Upper lobe of left lung (tissue), 6 donors: ENCODE results near the gene TMEM135. TPM values are rescaled to one million over a fixed set of nuclear protein-coding genes. Genes with fewer than 3 reads are reported as not detected.

Source experiments
- ATAC-seq, 2 donors: fragments of 200-7000 bp; cut with Tn5 transposase; one replicate each; pipeline ENCODE4 v1.9.1; 2022; ENCODE audit warnings: mild to moderate bottlenecking in 2 of 2, moderate library complexity in 2 of 2; ENCODE audit not compliant: low FRiP score in 2 of 2
- DNase-seq, 2 donors: peaks; one replicate each; pipeline ENCODE4 v3.0.0-alpha.2; 2019 to 2020
- H3K27ac ChIP-seq, 4 donors: fragments of 200-600 bp; sonication (generic); one replicate each; pipeline ENCODE4 v1.5.1; 2016 to 2019
- H3K27me3 ChIP-seq, 4 donors: fragments of 200-600 bp; sonication (generic); one replicate each; pipeline ENCODE4 v1.5.1; 2017 to 2019
- H3K36me3 ChIP-seq, 4 donors: fragments of 200-600 bp; sonication (generic); one replicate each; pipeline ENCODE4 v1.5.1; 2016 to 2019
- H3K4me1 ChIP-seq, 4 donors: fragments of 200-600 bp; sonication (generic); one replicate each; pipeline ENCODE4 v1.5.1; 2018 to 2019
- H3K4me3 ChIP-seq, 4 donors: fragments of 200-600 bp; sonication (generic); one replicate each; pipeline ENCODE4 v1.5.1; 2017 to 2019; ENCODE audit warnings: mild to moderate bottlenecking in 2 of 4, moderate library complexity in 1 of 4
- H3K9me3 ChIP-seq, 4 donors: fragments of 200-600 bp; sonication (generic); one replicate each; pipeline ENCODE4 v1.5.1; 2018 to 2019
- CTCF ChIP-seq, 6 experiments: fragments of 450-650 bp in 4 of 6; fragments of 200-600 bp in 2 of 6; sonication (generic) in 2 of 6; IDR thresholded peaks; one replicate each; pipeline ENCODE4 v1.5.1; 2016 to 2019; ENCODE audit warnings: antibody characterized with exemption in 6 of 6
- EP300 ChIP-seq, 4 donors: sonication (generic); formaldehyde crosslinking; IDR thresholded peaks; one replicate each; pipeline ENCODE4 v1.5.1; 2017; ENCODE audit warnings: antibody characterized with exemption in 4 of 4, control low read depth in 2 of 4
- POLR2A ChIP-seq, 4 donors: fragments of 450-650 bp; IDR thresholded peaks; one replicate each; pipeline ENCODE4 v1.5.1; 2016 to 2017; ENCODE audit warnings: antibody characterized with exemption in 4 of 4, mild to moderate bottlenecking in 2 of 4
- POLR2AphosphoS5 ChIP-seq, 2 donors: sonication (generic); formaldehyde crosslinking; IDR thresholded peaks; one replicate each; pipeline ENCODE4 v1.5.1; 2017; ENCODE audit warnings: antibody characterized with exemption in 2 of 2
- WGBS, 2 donors: methylation state at CpG; one replicate each; pipeline ENCODE4 v1.1.5; 2017 to 2018; 5-methylcytosine and 5-hydroxymethylcytosine counted together
- total RNA-seq, 6 donors: library from RNA; depleted of rRNA in 4 of 6; stranded (reverse); fragments of >200 nt in 4 of 6; gene quantifications; one replicate each; pipeline versions ENCODE4 v1.1.0 to v1.2.1, GENCODE V29; 2016 to 2021
- donor health status: DM: no; HTN: no; CAD: no; lungs with moderate emphysema.
- donor health status: DM: no; HTN: yes; CAD: no; lungs with severe emphysema.

The TMEM135 gene
- total RNA-seq, 6 donors from 2014 or later, result 12.6 to 33.5 (median 19.1) TPM

GRCh38 chr11:87304412-87304811 lies 266.7 kb downstream of the TMEM135 start:
- ATAC-seq (no peak), DNase-seq (no peak)
- Histone ChIP-seq H3K4me1 (peaks cover 6 to 10% (median 10%) of the 10 kb centered on the region in 4 donors), H3K9me3 (no peaks in the 10 kb centered on the region), H3K36me3 (no peaks in the 10 kb centered on the region), H3K27ac (no peak overlapping the region), H3K27me3 (no peaks in the 10 kb centered on the region), H3K4me3 (no peak overlapping the region)
- 71 to 79% methylated on average over 1 of the region's 1 CpG for WGBS, 2 donors
- TF ChIP-seq CTCF (IDR thresholded peaks at IDR 0.05) (no peak), POLR2A (IDR thresholded peaks at IDR 0.05) (no peak), POLR2AphosphoS5 (IDR thresholded peaks at IDR 0.05) (no peak), EP300 (IDR thresholded peaks at IDR 0.05) (no peak)

GRCh38 chr11:87306262-87306851 lies 268.6 kb downstream of the TMEM135 start:
- H3K27me3 ChIP-seq, result no peaks in the 10 kb centered on the region
- WGBS, 2 donors, result 86 to 96% methylated on average over 1 of the region's 1 CpG

GRCh38 chr11:87307101-87307500 lies 269.4 kb downstream of the TMEM135 start:
- WGBS, 2 donors, result 42 to 67% methylated on average over 1 of the region's 1 CpG

More at GRCh38 chr11:87306262-87306851, 268.6 kb downstream of the TMEM135 start:
- peaks cover 4 to 10% (median 8%) of the 10 kb centered on the region in 4 donors for H3K4me1 ChIP-seq
- H3K4me3 ChIP-seq, result no peak overlapping the region
- H3K9me3 ChIP-seq, result no peaks in the 10 kb centered on the region
- TF ChIP-seq POLR2AphosphoS5 (IDR thresholded peaks at IDR 0.05) (no peak), POLR2A (IDR thresholded peaks at IDR 0.05) (no peak), EP300 (IDR thresholded peaks at IDR 0.05) (no peak), CTCF (IDR thresholded peaks at IDR 0.05) (no peak)
- peaks cover 0 to 7% (median 1%) of the 10 kb centered on the region in 4 donors for H3K36me3 ChIP-seq
- H3K27ac ChIP-seq, result no peak overlapping the region
- ATAC-seq, result no peak
- DNase-seq, result no peak

GRCh38 chr11:87315229-87315628 lies 277.5 kb downstream of the TMEM135 start:
- Histone ChIP-seq H3K9me3 (no peaks in the 10 kb centered on the region), H3K4me3 (no peak overlapping the region), H3K27me3 (no peaks in the 10 kb centered on the region), H3K36me3 (peaks cover 0 to 7% (median 3%) of the 10 kb centered on the region in 4 donors), H3K27ac (no peak overlapping the region), H3K4me1 (no peaks in the 10 kb centered on the region)
- 96 to 97% methylated on average over 2 of the region's 2 CpGs for WGBS, 2 donors
- ATAC-seq (no peak), DNase-seq (no peak)
- TF ChIP-seq POLR2AphosphoS5 (IDR thresholded peaks at IDR 0.05) (no peak), CTCF (IDR thresholded peaks at IDR 0.05) (no peak), POLR2A (IDR thresholded peaks at IDR 0.05) (no peak), EP300 (IDR thresholded peaks at IDR 0.05) (no peak)

More at GRCh38 chr11:87307101-87307500, 269.4 kb downstream of the TMEM135 start:
- DNase-seq (no peak), ATAC-seq (peak in 1 of 2 donors; percentile 46)
- Histone ChIP-seq H3K9me3 (no peaks in the 10 kb centered on the region), H3K27me3 (no peaks in the 10 kb centered on the region), H3K4me1 (peaks cover 4 to 10% (median 7%) of the 10 kb centered on the region in 4 donors), H3K4me3 (no peak overlapping the region), H3K36me3 (peaks cover 0 to 7% (median 1%) of the 10 kb centered on the region in 4 donors), H3K27ac (no peak overlapping the region)
- TF ChIP-seq POLR2A (IDR thresholded peaks at IDR 0.05) (no peak), CTCF (IDR thresholded peaks at IDR 0.05) (no peak), POLR2AphosphoS5 (IDR thresholded peaks at IDR 0.05) (no peak), EP300 (IDR thresholded peaks at IDR 0.05) (no peak)

GRCh38 chr11:87316491-87316890 lies 278.8 kb downstream of the TMEM135 start:
- ATAC-seq, result no peak
- TF ChIP-seq CTCF (IDR thresholded peaks at IDR 0.05), result no peak
- no peak for TF ChIP-seq POLR2A (IDR thresholded peaks at IDR 0.05)
- no peak for TF ChIP-seq POLR2AphosphoS5 (IDR thresholded peaks at IDR 0.05)
- no peak for TF ChIP-seq EP300 (IDR thresholded peaks at IDR 0.05)

More at GRCh38 chr11:87316491-87316890, 278.8 kb downstream of the TMEM135 start:
- Histone ChIP-seq H3K4me3 (no peak overlapping the region), H3K9me3 (no peaks in the 10 kb centered on the region), H3K27me3 (no peaks in the 10 kb centered on the region), H3K36me3 (peaks cover 0 to 12% (median 2%) of the 10 kb centered on the region in 4 donors), H3K4me1 (no peaks in the 10 kb centered on the region), H3K27ac (no peak overlapping the region)
- DNase-seq, result no peak
